Glomerular visceral epithelial cell (primary cell): ENCODE measurements around the gene TEKT5.

Source experiments
- DNase-seq: peaks from one replicate; pipeline ENCODE4 v3.0.0-alpha.2; 2016; ENCODE audit errors: extremely low spot score

Gene TEKT5

GRCh38 chr16:10578474-10579316 is 116.0 kb downstream of the TEKT5 start:
- DNase-seq, result no peak
